Neural progenitor cell (in vitro differentiated cells): ENCODE results near the gene GREM2. TPM values are rescaled to one million over a fixed set of nuclear protein-coding genes. Genes with fewer than 3 reads are reported as not detected.
A peak's percentile ranks its signal among the peaks of the same experiment; 100 is the strongest.

Source experiments
- DNase-seq: peaks from one replicate; pipeline ENCODE4 v3.0.0-alpha.2; 2016; ENCODE audit warnings: low spot score
- H2AFZ ChIP-seq: fragments of 200-600 bp; sonication (generic); replicated peaks from 2 replicates; pipeline ENCODE4 v1.6.1; 2016; ENCODE audit warnings: antibody characterized with exemption
- H3F3A ChIP-seq: fragments of 200-600 bp; sonication (generic); 2 replicates; pipeline ENCODE4 v1.6.1; 2016; ENCODE audit warnings: antibody characterized with exemption, low read depth
- H3K27ac ChIP-seq: fragments of 200-600 bp; sonication (generic); 2 replicates; pipeline ENCODE4 v1.5.1; 2016; ENCODE audit warnings: mild to moderate bottlenecking
- H3K27me3 ChIP-seq: fragments of 200-600 bp; sonication (generic); 2 replicates; pipeline ENCODE4 v1.6.1; 2016; ENCODE audit warnings: mild to moderate bottlenecking, moderate library complexity
- H3K36me3 ChIP-seq: fragments of 200-600 bp; sonication (generic); 2 replicates; pipeline ENCODE4 v1.5.1; 2016
- H3K4me1 ChIP-seq: fragments of 200-600 bp; sonication (generic); 2 replicates; pipeline ENCODE4 v1.6.1; 2016; ENCODE audit warnings: mixed run types
- H3K4me2 ChIP-seq: fragments of 200-600 bp; sonication (generic); 2 replicates; pipeline ENCODE4 v1.6.1; 2016
- H3K4me3 ChIP-seq: fragments of 200-600 bp; sonication (generic); 2 replicates; pipeline ENCODE4 v1.5.1; 2016
- H3K79me2 ChIP-seq: fragments of 200-600 bp; sonication (generic); 2 replicates; pipeline ENCODE4 v1.6.1; 2016; ENCODE audit warnings: low read depth
- H3K9ac ChIP-seq: fragments of 200-600 bp; sonication (generic); 2 replicates; pipeline ENCODE4 v1.6.1; 2016
- H3K9me3 ChIP-seq: fragments of 200-600 bp; sonication (generic); 2 replicates; pipeline ENCODE4 v1.5.1; 2016; ENCODE audit warnings: low read depth
- H4K20me1 ChIP-seq: fragments of 200-600 bp; sonication (generic); 2 replicates; pipeline ENCODE4 v1.6.1; 2016; ENCODE audit warnings: low read depth
- H3K27ac Mint-ChIP-seq: 3 replicates; pipeline ENCODE4 v1.8.0; 2021; ENCODE audit warnings: mixed read lengths
- H3K27me3 Mint-ChIP-seq: 2 replicates; pipeline ENCODE4 v1.8.0; 2022; ENCODE audit warnings: low read depth, mild to moderate bottlenecking, inconsistent platforms, moderate library complexity, mixed read lengths; ENCODE audit not compliant: insufficient read depth
- H3K36me3 Mint-ChIP-seq: 3 replicates; pipeline ENCODE4 v1.8.0; 2021; ENCODE audit warnings: mixed read lengths
- H3K4me1 Mint-ChIP-seq: 3 replicates; pipeline ENCODE4 v1.8.0; 2021; ENCODE audit warnings: mixed read lengths
- H3K4me3 Mint-ChIP-seq: 3 replicates; pipeline ENCODE4 v1.8.0; 2021; ENCODE audit warnings: mild to moderate bottlenecking, moderate library complexity, mixed read lengths
- H3K9me3 Mint-ChIP-seq: 3 replicates; pipeline ENCODE4 v1.8.0; 2020; ENCODE audit warnings: mixed read lengths
- EZH2 ChIP-seq: fragments of 200-600 bp; sonication (generic); IDR thresholded peaks from 2 replicates; pipeline ENCODE4 v1.6.1; 2017; ENCODE audit warnings: antibody characterized with exemption, mild to moderate bottlenecking, moderate library complexity
- EZH2phosphoT487 ChIP-seq: fragments of 200-600 bp; sonication (generic); IDR thresholded peaks from 2 replicates; pipeline ENCODE4 v1.6.1; 2017; ENCODE audit warnings: antibody characterized with exemption
- total RNA-seq: library from RNA; depleted of rRNA; stranded (reverse); fragments of >200 nt; gene quantifications from 2 replicates; pipeline ENCODE4 v1.2.3, GENCODE V29; 2015; ENCODE audit warnings: low replicate concordance
- TF ChIP-seq, protein P1 (sequence below): fragments of 200-600 bp; sonication (generic); IDR thresholded peaks from 2 replicates; pipeline ENCODE4 v1.5.1; 2017; ENCODE audit warnings: antibody characterized with exemption, mild to moderate bottlenecking

Gene GREM2
- total RNA-seq, 1 donor from 2014 or later: not detected

DNA sequence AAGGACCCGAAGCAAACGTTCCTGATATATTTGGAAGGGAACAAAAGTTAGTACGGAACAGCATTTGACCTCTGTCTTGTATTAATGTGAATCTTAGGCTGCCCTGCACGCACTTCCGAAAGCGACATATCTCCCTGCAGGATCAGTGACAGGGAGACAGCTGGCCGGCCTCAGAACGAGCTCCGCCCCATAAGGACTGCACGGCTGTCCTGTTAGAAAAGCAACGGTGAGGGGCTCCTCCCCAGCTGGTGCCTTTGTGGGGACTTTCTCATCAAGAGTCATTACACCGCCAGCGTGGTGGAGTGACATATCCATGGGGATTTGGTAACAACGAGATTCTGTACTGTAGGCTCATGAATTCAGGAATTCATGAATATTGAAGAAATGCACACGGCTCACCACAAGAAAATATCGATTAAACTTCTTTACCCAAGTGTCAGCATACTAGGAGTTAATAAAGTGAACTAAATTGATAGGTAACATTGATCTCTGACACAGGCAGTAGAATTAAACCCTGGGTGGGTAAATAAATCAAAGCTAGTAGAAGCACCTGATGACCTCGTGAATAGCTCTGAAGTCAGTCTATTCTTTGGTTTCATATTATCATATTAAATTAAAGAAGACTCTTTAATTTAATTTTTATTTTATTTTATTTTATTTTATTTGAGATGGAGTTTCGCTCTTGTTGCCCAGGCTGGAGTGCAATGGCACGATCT is 8.1 kb upstream of the GREM2 start:
- Histone ChIP-seq H3K9me3 (no peaks in the 10 kb centered on the region), H3K36me3 (no peaks in the 10 kb centered on the region), H3K9ac (no peak overlapping the region), H3K4me1 (no peaks in the 10 kb centered on the region), H3K4me3 (no peak overlapping the region), H3K4me2 (no peak overlapping the region), H3F3A (no peaks in the 10 kb centered on the region), H3K79me2 (no peaks in the 10 kb centered on the region), H4K20me1 (no peaks in the 10 kb centered on the region), H3K27me3 (no peaks in the 10 kb centered on the region), H3K27ac (no peak overlapping the region), H2AFZ (no peak overlapping the region)
- peak; percentile 31 for DNase-seq
- peaks cover 2% of the 10 kb centered on the region for H3K9me3 Mint-ChIP-seq
- H3K36me3 Mint-ChIP-seq: no peaks in the 10 kb centered on the region
- H3K27me3 Mint-ChIP-seq: no peaks in the 10 kb centered on the region
- TF ChIP-seq EZH2 (no peak), EZH2phosphoT487 (no peak)
- TF ChIP-seq, protein P1, sequence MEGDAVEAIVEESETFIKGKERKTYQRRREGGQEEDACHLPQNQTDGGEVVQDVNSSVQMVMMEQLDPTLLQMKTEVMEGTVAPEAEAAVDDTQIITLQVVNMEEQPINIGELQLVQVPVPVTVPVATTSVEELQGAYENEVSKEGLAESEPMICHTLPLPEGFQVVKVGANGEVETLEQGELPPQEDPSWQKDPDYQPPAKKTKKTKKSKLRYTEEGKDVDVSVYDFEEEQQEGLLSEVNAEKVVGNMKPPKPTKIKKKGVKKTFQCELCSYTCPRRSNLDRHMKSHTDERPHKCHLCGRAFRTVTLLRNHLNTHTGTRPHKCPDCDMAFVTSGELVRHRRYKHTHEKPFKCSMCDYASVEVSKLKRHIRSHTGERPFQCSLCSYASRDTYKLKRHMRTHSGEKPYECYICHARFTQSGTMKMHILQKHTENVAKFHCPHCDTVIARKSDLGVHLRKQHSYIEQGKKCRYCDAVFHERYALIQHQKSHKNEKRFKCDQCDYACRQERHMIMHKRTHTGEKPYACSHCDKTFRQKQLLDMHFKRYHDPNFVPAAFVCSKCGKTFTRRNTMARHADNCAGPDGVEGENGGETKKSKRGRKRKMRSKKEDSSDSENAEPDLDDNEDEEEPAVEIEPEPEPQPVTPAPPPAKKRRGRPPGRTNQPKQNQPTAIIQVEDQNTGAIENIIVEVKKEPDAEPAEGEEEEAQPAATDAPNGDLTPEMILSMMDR: no peak
- H3K27ac Mint-ChIP-seq: no peak overlapping the region
- H3K4me1 Mint-ChIP-seq: peaks cover 19% of the 10 kb centered on the region
- no peak overlapping the region for H3K4me3 Mint-ChIP-seq

DNA sequence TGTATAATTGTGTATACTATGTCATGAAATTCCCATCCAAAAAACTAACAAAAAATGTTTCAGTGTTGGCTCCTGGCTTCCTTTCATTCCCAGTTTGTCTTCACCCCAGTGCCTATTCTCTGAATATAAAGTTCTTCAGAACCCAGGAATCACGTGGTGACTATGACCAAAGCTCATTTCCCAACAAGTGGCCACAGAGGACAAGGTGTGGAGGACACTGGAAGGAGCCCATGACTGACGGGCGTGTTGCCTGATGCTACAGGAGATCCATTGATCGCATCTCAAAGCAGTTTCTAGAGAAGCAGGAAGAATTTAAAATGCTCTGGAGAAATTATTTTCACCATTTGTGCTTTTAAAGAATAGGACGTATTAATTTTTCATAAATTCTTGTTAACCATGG is 7.4 kb upstream of the GREM2 start:
- DNase-seq: no peak
- Histone ChIP-seq H3K79me2 (no peaks in the 10 kb centered on the region), H3K9me3 (no peaks in the 10 kb centered on the region), H3K36me3 (no peaks in the 10 kb centered on the region), H2AFZ (no peak overlapping the region), H4K20me1 (no peaks in the 10 kb centered on the region), H3K4me3 (no peak overlapping the region), H3K9ac (no peak overlapping the region), H3F3A (no peaks in the 10 kb centered on the region), H3K27me3 (no peaks in the 10 kb centered on the region), H3K4me2 (no peak overlapping the region), H3K27ac (no peak overlapping the region), H3K4me1 (no peaks in the 10 kb centered on the region)
- Mint-ChIP-seq H3K4me3 (no peak overlapping the region), H3K27ac (no peak overlapping the region), H3K9me3 (peaks cover 2% of the 10 kb centered on the region), H3K27me3 (no peaks in the 10 kb centered on the region), H3K36me3 (no peaks in the 10 kb centered on the region), H3K4me1 (peaks cover 23% of the 10 kb centered on the region)
- TF ChIP-seq, protein P1: no peak
- TF ChIP-seq EZH2phosphoT487: no peak
- TF ChIP-seq EZH2: no peak

DNA sequence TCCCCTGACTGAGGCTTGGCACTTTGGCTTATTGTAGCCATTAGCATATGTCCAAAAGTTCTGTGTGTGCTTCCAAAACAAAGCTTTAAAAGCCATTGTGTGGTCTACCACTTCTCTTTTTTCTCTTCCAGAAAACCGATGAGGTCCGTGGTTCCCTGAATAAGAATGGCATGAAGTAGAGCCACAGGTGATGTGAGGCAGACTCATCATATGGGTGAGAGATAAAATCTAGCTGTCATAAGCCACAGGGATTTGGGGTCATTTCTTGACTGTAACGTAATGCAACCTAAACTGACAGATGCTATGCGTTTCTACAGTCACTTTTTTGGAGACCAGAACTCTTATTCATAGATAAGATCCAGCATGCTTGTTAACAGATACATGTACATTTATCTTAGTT is 7.0 kb upstream of the GREM2 start:
- no peaks in the 10 kb centered on the region for H3K27me3 ChIP-seq
- Mint-ChIP-seq H3K9me3 (no peaks in the 10 kb centered on the region), H3K4me1 (peaks cover 27% of the 10 kb centered on the region), H3K36me3 (no peaks in the 10 kb centered on the region), H3K4me3 (no peak overlapping the region), H3K27me3 (no peaks in the 10 kb centered on the region), H3K27ac (no peak overlapping the region)
- H3K4me2 ChIP-seq: no peak overlapping the region
- no peak overlapping the region for H3K9ac ChIP-seq
- H4K20me1 ChIP-seq: no peaks in the 10 kb centered on the region
- no peak for DNase-seq
- H3K27ac ChIP-seq: no peak overlapping the region
- H3K36me3 ChIP-seq: no peaks in the 10 kb centered on the region
- no peaks in the 10 kb centered on the region for H3K9me3 ChIP-seq
- no peak overlapping the region for H3K4me3 ChIP-seq
- no peaks in the 10 kb centered on the region for H3F3A ChIP-seq
- no peaks in the 10 kb centered on the region for H3K79me2 ChIP-seq
- no peak overlapping the region for H2AFZ ChIP-seq
- no peaks in the 10 kb centered on the region for H3K4me1 ChIP-seq
- TF ChIP-seq EZH2 (no peak), EZH2phosphoT487 (no peak)
- TF ChIP-seq, protein P1: no peak
